ENCODE measurements around the gene PABPN1L.

Gene PABPN1L

GRCh38 chr16:88819126-88819525, 47.3 kb downstream of the PABPN1L start:
- no peak for TF ChIP-seq CTCF (IDR thresholded peaks at IDR 0.05; ENCODE audit: low read depth, low read length, missing control alignments)
- no peak for DNase-seq (ENCODE audit: low read depth)
- no peak overlapping the region for H3K4me3 ChIP-seq (ENCODE audit: low read depth, low read length)
- in situ Hi-C loops (cut with HindIII; ENCODE audit: low sequenced_read_pairs): no loop called here

- no peak for TF ChIP-seq CTCF (IDR thresholded peaks at IDR 0.05; ENCODE audit: low read depth, low read length, missing control alignments)
These were observed 47.9 kb downstream of the PABPN1L start for GRCh38 chr16:88818575-88818874.

GRCh38 chr16:88817785-88818574, 48.5 kb downstream of the PABPN1L start:
- TF ChIP-seq CTCF (IDR thresholded peaks at IDR 0.05; ENCODE audit: low read depth, low read length, missing control alignments): no peak
- DNase-seq (ENCODE audit: low read depth): no peak
- H3K4me3 ChIP-seq (ENCODE audit: low read depth, low read length): no peak overlapping the region
- in situ Hi-C loops (cut with HindIII; ENCODE audit: low sequenced_read_pairs): no loop called here

More at GRCh38 chr16:88818575-88818874, 47.9 kb downstream of the PABPN1L start:
- no peak overlapping the region for H3K4me3 ChIP-seq (ENCODE audit: low read depth, low read length)
- in situ Hi-C loops (cut with HindIII; ENCODE audit: low sequenced_read_pairs): no loop called here
- no peak for DNase-seq (ENCODE audit: low read depth)

- DNase-seq (ENCODE audit: low read depth): no peak
- in situ Hi-C loops (cut with HindIII; ENCODE audit: low sequenced_read_pairs): no loop called here
- no peak for TF ChIP-seq CTCF (IDR thresholded peaks at IDR 0.05; ENCODE audit: low read depth, low read length, missing control alignments)
- no peak overlapping the region for H3K4me3 ChIP-seq (ENCODE audit: low read depth, low read length)
These were observed 49.5 kb downstream of the PABPN1L start for GRCh38 chr16:88816736-88817535.

- TF ChIP-seq CTCF (IDR thresholded peaks at IDR 0.05; ENCODE audit: low read depth, low read length, missing control alignments): peak; percentile 75
- in situ Hi-C loops (cut with HindIII; ENCODE audit: low sequenced_read_pairs): no loop called here
- DNase-seq (ENCODE audit: low read depth): no peak
- H3K4me3 ChIP-seq (ENCODE audit: low read depth, low read length): no peak overlapping the region
These were observed 50.4 kb downstream of the PABPN1L start for GRCh38 chr16:88815901-88816589.

- no peak overlapping the region for H3K4me3 ChIP-seq (ENCODE audit: low read depth, low read length)
- in situ Hi-C loops (cut with HindIII; ENCODE audit: low sequenced_read_pairs): no loop called here
- no peak for TF ChIP-seq CTCF (IDR thresholded peaks at IDR 0.05; ENCODE audit: low read depth, low read length, missing control alignments)
- DNase-seq (ENCODE audit: low read depth): no peak
These were observed 51.2 kb downstream of the PABPN1L start for GRCh38 chr16:88815227-88815626.

Data from astrocyte of the cerebellum (primary cell).